ENCODE data around the gene HSPB1. TPM values are rescaled to one million over a fixed set of nuclear protein-coding genes. Genes with fewer than 3 reads are reported as not detected.

Gene HSPB1
- total RNA-seq, 1 donor from 2014 or later: 80.4 TPM

Other genes starting within 250 kb of the HSPB1 start
- not detected for gene SRRM3, start 100.8 kb upstream of the HSPB1 start, total RNA-seq
- 86.1 TPM for gene YWHAG, start 56.3 kb downstream of the HSPB1 start, total RNA-seq
- 1.0 TPM for gene SSC4D, start 107.0 kb downstream of the HSPB1 start, total RNA-seq
- gene ZP3, start 122.3 kb downstream of the HSPB1 start, total RNA-seq: not detected
- 4.2 TPM for gene DTX2, start 159.0 kb downstream of the HSPB1 start, total RNA-seq
- gene UPK3B, start 207.9 kb downstream of the HSPB1 start, total RNA-seq: not detected
- not detected for gene SPDYE16, start 240.6 kb downstream of the HSPB1 start, total RNA-seq

Data from skeletal muscle tissue (tissue), 1 donor.